Lower lobe of right lung (tissue), 2 donors: ENCODE data around the gene STOX2. TPM values are rescaled to one million over a fixed set of nuclear protein-coding genes. Genes with fewer than 3 reads are reported as not detected.

Source experiments
- ATAC-seq, 2 donors: fragments of 200-7000 bp; cut with Tn5 transposase; one replicate each; pipeline ENCODE4 v1.9.1; 2020 to 2022; ENCODE audit warnings: mild to moderate bottlenecking in 2 of 2, moderate library complexity in 2 of 2
- DNase-seq: peaks from one replicate; pipeline ENCODE4 v3.0.0-alpha.2; 2020
- H3K27ac ChIP-seq: fragments of 200-600 bp; one replicate; pipeline ENCODE4 v1.8.0; 2022
- H3K27me3 ChIP-seq: fragments of 200-600 bp; one replicate; pipeline ENCODE4 v1.8.0; 2022; ENCODE audit warnings: low read depth
- H3K36me3 ChIP-seq: fragments of 200-600 bp; one replicate; pipeline ENCODE4 v1.8.0; 2022; ENCODE audit warnings: mild to moderate bottlenecking
- H3K4me1 ChIP-seq: fragments of 200-600 bp; one replicate; pipeline ENCODE4 v1.8.0; 2022
- H3K4me3 ChIP-seq: fragments of 200-600 bp; one replicate; pipeline ENCODE4 v1.8.0; 2022; ENCODE audit warnings: mild to moderate bottlenecking
- H3K9me3 ChIP-seq: fragments of 200-600 bp; one replicate; pipeline ENCODE4 v1.8.0; 2022
- intact Hi-C: fragments of 100-400 bp; cut with DNase I; formaldehyde crosslinking; loops from one replicate; pipeline ENCODE4 v1.11.0; 2022
- total RNA-seq: library from RNA; stranded (reverse); fragmentation: NEBNext Ultra II Directional; extraction: Animal tissue kit (Norgen Biotek cat#: 25700); gene quantifications from one replicate; pipeline ENCODE4 v1.2.1, GENCODE V29; 2021
- TF ChIP-seq, protein P1 (sequence below): fragments of 200-600 bp; IDR thresholded peaks from one replicate; pipeline ENCODE4 v1.8.0; 2022; ENCODE audit warnings: antibody characterized with exemption, mild to moderate bottlenecking
- donor health status: DM: no; HTN: yes; CAD: no; lungs with severe emphysema.

The STOX2 gene
- total RNA-seq, 1 donor from 2014 or later: 12.8 TPM

DNA sequence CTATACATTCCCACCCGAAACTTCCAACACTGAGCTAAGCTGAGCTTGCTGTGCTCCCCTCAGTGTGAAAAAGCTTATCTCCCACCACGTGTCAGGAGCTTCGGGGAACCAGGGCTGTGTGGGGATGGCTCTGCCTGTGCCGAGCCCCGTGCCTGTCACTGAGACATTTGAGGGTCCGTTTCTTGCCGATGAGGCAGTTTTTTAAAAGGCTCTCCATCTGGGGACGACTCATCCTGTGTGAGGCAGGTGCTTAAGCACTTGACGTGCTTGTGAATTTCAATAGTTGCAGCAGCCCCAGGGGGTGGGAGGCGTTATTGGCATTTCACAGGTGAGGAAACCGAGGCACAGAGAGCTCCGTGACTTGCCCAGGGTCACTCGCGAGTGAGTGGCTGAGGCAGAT lies 151.8 kb downstream of the STOX2 start:
- no peak overlapping the region for H3K27ac ChIP-seq
- no peaks in the 10 kb centered on the region for H3K4me1 ChIP-seq
- DNase-seq (no peak), ATAC-seq (no peak)
- H3K4me3 ChIP-seq: no peak overlapping the region
- intact Hi-C loops: no loop called here
- TF ChIP-seq, protein P1, sequence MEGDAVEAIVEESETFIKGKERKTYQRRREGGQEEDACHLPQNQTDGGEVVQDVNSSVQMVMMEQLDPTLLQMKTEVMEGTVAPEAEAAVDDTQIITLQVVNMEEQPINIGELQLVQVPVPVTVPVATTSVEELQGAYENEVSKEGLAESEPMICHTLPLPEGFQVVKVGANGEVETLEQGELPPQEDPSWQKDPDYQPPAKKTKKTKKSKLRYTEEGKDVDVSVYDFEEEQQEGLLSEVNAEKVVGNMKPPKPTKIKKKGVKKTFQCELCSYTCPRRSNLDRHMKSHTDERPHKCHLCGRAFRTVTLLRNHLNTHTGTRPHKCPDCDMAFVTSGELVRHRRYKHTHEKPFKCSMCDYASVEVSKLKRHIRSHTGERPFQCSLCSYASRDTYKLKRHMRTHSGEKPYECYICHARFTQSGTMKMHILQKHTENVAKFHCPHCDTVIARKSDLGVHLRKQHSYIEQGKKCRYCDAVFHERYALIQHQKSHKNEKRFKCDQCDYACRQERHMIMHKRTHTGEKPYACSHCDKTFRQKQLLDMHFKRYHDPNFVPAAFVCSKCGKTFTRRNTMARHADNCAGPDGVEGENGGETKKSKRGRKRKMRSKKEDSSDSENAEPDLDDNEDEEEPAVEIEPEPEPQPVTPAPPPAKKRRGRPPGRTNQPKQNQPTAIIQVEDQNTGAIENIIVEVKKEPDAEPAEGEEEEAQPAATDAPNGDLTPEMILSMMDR: no peak
- no peaks in the 10 kb centered on the region for H3K27me3 ChIP-seq
- no peaks in the 10 kb centered on the region for H3K36me3 ChIP-seq
- H3K9me3 ChIP-seq: no peaks in the 10 kb centered on the region

DNA sequence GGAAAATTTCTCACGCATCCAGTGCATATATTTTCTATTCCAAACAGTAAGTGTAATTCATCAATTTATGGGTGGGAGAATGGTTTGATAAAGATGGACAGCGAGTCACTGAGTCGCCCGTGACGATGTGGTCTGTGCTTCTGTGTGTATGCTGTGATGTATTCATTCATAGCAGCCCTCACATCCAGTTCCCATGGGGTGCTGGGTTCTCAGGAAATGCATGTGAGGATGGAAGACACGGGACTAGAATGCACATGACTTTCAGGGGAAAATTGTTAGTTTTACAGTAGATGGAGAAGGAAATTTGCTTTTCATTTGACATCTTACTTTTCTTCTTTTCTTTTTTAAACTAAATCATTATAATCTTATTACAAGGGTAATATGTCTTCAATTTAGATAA lies 152.9 kb downstream of the STOX2 start:
- H3K4me3 ChIP-seq: no peak overlapping the region
- no peak overlapping the region for H3K27ac ChIP-seq
- DNase-seq (no peak), ATAC-seq (no peak)
- no peaks in the 10 kb centered on the region for H3K27me3 ChIP-seq
- H3K4me1 ChIP-seq: no peaks in the 10 kb centered on the region
- intact Hi-C loops: no loop called here
- no peaks in the 10 kb centered on the region for H3K36me3 ChIP-seq
- TF ChIP-seq, protein P1: no peak
- no peaks in the 10 kb centered on the region for H3K9me3 ChIP-seq

DNA sequence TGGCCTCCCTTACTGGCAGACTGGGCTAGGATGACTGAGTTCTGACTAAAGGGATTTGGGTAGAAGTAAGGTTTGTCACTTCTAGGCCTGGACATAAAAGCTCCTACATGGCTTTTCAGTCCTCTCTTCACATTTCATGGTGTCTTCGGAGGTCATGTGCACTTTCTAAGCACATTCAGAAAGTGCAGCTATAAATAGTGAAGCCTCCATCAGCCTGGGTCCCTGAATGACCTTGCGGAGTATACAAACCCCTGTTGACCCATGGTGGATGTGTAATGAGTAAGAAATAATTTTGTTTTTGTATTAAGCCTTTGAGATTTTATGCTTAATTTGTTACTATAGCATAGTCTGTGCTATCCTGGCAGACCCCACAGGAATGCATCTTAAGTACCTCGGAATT lies 154.0 kb downstream of the STOX2 start:
- no peaks in the 10 kb centered on the region for H3K27me3 ChIP-seq
- no peak for ATAC-seq
- no peaks in the 10 kb centered on the region for H3K4me1 ChIP-seq
- TF ChIP-seq, protein P1: no peak
- no peak overlapping the region for H3K27ac ChIP-seq
- intact Hi-C loops: no loop called here
- H3K9me3 ChIP-seq: no peaks in the 10 kb centered on the region
- H3K4me3 ChIP-seq: no peak overlapping the region
- no peaks in the 10 kb centered on the region for H3K36me3 ChIP-seq
- DNase-seq: no peak

DNA sequence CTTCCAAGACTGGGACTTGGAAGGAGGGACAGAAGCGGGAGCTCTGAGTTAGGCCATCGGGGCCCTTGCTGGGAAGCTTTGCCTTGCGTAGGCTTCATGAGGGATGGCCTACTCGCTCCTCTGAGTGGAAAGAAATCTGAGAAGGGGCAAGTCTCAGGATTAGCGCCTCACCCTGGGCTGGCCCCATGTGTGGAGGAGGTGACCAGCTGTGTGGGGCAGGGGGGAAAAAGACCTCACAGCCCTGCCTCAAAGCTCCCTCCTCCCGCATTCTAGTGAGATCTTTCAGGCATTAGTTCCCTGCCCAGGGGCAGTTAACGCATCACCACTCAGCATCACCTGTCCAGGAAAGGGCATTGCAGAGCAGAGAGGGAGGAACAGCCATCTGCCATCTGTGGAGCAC lies 156.5 kb downstream of the STOX2 start:
- no peaks in the 10 kb centered on the region for H3K4me1 ChIP-seq
- no peaks in the 10 kb centered on the region for H3K27me3 ChIP-seq
- no peaks in the 10 kb centered on the region for H3K36me3 ChIP-seq
- ATAC-seq: no peak
- no peak overlapping the region for H3K27ac ChIP-seq
- TF ChIP-seq, protein P1: no peak
- no peak overlapping the region for H3K4me3 ChIP-seq
- DNase-seq: no peak
- intact Hi-C loops: no loop called here
- no peaks in the 10 kb centered on the region for H3K9me3 ChIP-seq

DNA sequence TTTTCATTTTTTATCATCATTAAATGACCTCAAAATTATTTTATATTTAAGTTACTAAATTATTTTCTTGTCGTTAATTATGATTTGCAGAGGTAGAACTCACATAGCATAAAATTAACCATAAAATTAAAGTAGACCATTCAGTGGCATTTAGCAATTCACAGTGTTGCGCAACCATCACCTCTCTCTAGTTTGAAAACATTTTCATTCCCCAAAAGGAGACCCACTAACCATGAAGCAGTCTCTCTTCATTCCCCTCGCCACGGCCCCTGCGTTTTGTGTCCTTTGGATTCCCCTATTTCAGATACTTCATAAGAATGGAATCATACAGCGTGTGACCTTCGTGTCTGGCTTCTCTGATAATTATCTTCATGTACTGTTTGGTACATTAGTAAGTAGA lies 157.7 kb downstream of the STOX2 start:
- no peaks in the 10 kb centered on the region for H3K9me3 ChIP-seq
- no peaks in the 10 kb centered on the region for H3K27me3 ChIP-seq
- TF ChIP-seq, protein P1: no peak
- no peaks in the 10 kb centered on the region for H3K36me3 ChIP-seq
- H3K27ac ChIP-seq: no peak overlapping the region
- no peak overlapping the region for H3K4me3 ChIP-seq
- intact Hi-C loops: no loop called here
- ATAC-seq (no peak), DNase-seq (no peak)
- no peaks in the 10 kb centered on the region for H3K4me1 ChIP-seq

DNA sequence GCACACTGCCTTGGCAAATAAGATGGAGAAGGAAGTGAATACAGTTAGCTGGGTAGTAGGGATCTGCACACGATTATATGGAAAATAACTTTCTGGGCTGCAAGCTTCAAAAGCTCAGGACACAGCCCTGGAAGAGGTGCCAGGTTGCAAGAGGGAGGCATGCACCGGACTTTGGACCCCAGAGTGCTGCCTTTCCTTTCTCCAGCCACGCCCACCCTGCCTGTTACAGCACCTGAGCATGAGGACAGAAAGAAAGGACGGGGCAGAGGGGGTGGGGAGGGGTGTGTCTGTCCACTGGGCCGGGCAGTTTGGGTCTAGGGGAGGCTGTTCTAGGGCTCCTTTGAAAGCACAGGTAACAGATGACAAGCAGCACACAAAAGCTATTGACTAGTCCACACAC lies 159.8 kb downstream of the STOX2 start:
- ATAC-seq (no peak), DNase-seq (no peak)
- Histone ChIP-seq H3K27ac (no peak overlapping the region), H3K27me3 (no peaks in the 10 kb centered on the region), H3K4me3 (no peak overlapping the region), H3K4me1 (no peaks in the 10 kb centered on the region), H3K9me3 (no peaks in the 10 kb centered on the region), H3K36me3 (no peaks in the 10 kb centered on the region)
- TF ChIP-seq, protein P1: no peak
- intact Hi-C loops: no loop called here
